ENCODE measurements around the gene BLOC1S1.

- TF ChIP-seq CTCF (conservative IDR thresholded peaks at IDR 0.05; ENCODE audit: low read length), result no peak
- no peak for TF ChIP-seq EZH2phosphoT487 (IDR thresholded peaks at IDR 0.05; ENCODE audit: borderline replicate concordance)
Observed at GRCh38 chr12:55699471-55700055, 16.3 kb upstream of the BLOC1S1 start.
